Uterus (tissue), 4 donors: Measurements from ENCODE around the gene SLC8B1. TPM values are rescaled to one million over a fixed set of nuclear protein-coding genes. Genes with fewer than 3 reads are reported as not detected.

ENCODE experiments used
- DNase-seq, 2 donors: peaks; one replicate each; pipeline ENCODE4 v3.0.0-alpha.2; 2019 to 2020
- H3K27ac ChIP-seq, 2 donors: fragments of 200-600 bp; sonication (generic); 1 replicate in 1 of 2; 2 replicates in 1 of 2; pipeline ENCODE4 v1.5.1; 2016 to 2018
- H3K27me3 ChIP-seq, 2 donors: fragments of 200-600 bp; sonication (generic); one replicate each; pipeline ENCODE4 v1.5.1; 2018 to 2019; ENCODE audit warnings: control low read depth in 1 of 2
- H3K36me3 ChIP-seq, 2 donors: fragments of 200-600 bp; sonication (generic); one replicate each; pipeline ENCODE4 v1.5.1; 2019; ENCODE audit warnings: control low read depth in 1 of 2
- H3K4me1 ChIP-seq, 2 donors: fragments of 200-600 bp; sonication (generic); one replicate each; pipeline ENCODE4 v1.5.1; 2018 to 2019; ENCODE audit warnings: control low read depth in 1 of 2
- H3K4me3 ChIP-seq, 2 donors: fragments of 200-600 bp; sonication (generic); 1 replicate in 1 of 2; 2 replicates in 1 of 2; pipeline ENCODE4 v1.5.1; 2018 to 2019; ENCODE audit warnings: mild to moderate bottlenecking in 1 of 2
- H3K9me3 ChIP-seq, 2 donors: fragments of 200-600 bp; sonication (generic); one replicate each; pipeline ENCODE4 v1.5.1; 2019; ENCODE audit warnings: control low read depth in 1 of 2
- POLR2A ChIP-seq, 2 donors: fragments of 450-650 bp; IDR thresholded peaks; one replicate each; pipeline ENCODE4 v1.6.1; 2016; ENCODE audit warnings: antibody characterized with exemption in 2 of 2, mild to moderate bottlenecking in 1 of 2, moderate library complexity in 1 of 2
- intact Hi-C: fragments of 100-400 bp; cut with DNase I; formaldehyde crosslinking; loops from one replicate; pipeline ENCODE4 v1.15.1; 2023; ENCODE audit warnings: low total_unique reads
- total RNA-seq, 4 donors: library from RNA; depleted of rRNA in 3 of 4; stranded (reverse); fragments of >200 nt in 3 of 4; gene quantifications; one replicate each; pipeline versions ENCODE4 v1.1.0 to v1.2.4, GENCODE V29; 2014 to 2023
- TF ChIP-seq, protein P1 (sequence below), 4 experiments: fragments of 200-600 bp in 2 of 4; fragments of 450-650 bp in 2 of 4; sonication (generic) in 2 of 4; IDR thresholded peaks; one replicate each; pipeline ENCODE4 v1.5.1; 2016 to 2019; ENCODE audit warnings: antibody characterized with exemption in 4 of 4, mild to moderate bottlenecking in 2 of 4, moderate library complexity in 1 of 4
- donor health status: DM: yes; HTN: yes; CAD: no.

Gene SLC8B1
- total RNA-seq, 4 donors from 2014 or later = 14.2 to 47.1 (median 36.2) TPM

DNA sequence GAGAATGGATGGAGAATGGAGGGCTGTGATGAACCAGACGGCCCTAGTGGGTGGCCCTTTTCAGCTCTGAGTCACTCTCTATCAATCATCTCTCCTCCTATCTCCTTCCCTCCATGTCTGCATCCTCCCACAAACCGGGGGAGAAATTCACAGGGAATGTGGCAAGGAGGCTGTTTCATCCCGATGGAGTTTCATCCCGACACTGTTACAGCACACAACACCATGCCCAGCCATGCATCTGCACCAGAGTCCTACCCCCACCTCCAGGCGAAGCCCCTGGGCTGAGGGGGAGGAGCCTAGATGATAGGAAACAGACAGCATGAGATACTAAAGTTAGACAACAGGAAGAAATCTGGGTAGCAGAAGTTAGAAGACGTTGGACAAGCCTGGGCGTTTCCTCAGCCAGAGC lies 20.8 kb downstream of the SLC8B1 start:
- intact Hi-C loops = no loop called here
- Histone ChIP-seq H3K4me3 (no peak overlapping the region), H3K27ac (no peak overlapping the region), H3K36me3 (no peaks in the 10 kb centered on the region), H3K9me3 (no peaks in the 10 kb centered on the region), H3K4me1 (no peaks in the 10 kb centered on the region), H3K27me3 (no peaks in the 10 kb centered on the region)
- TF ChIP-seq, protein P1, sequence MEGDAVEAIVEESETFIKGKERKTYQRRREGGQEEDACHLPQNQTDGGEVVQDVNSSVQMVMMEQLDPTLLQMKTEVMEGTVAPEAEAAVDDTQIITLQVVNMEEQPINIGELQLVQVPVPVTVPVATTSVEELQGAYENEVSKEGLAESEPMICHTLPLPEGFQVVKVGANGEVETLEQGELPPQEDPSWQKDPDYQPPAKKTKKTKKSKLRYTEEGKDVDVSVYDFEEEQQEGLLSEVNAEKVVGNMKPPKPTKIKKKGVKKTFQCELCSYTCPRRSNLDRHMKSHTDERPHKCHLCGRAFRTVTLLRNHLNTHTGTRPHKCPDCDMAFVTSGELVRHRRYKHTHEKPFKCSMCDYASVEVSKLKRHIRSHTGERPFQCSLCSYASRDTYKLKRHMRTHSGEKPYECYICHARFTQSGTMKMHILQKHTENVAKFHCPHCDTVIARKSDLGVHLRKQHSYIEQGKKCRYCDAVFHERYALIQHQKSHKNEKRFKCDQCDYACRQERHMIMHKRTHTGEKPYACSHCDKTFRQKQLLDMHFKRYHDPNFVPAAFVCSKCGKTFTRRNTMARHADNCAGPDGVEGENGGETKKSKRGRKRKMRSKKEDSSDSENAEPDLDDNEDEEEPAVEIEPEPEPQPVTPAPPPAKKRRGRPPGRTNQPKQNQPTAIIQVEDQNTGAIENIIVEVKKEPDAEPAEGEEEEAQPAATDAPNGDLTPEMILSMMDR (IDR thresholded peaks at IDR 0.05) = no peak
- TF ChIP-seq POLR2A (IDR thresholded peaks at IDR 0.05) = no peak
- peak in 1 of 2 donors; percentile 41 for DNase-seq

DNA sequence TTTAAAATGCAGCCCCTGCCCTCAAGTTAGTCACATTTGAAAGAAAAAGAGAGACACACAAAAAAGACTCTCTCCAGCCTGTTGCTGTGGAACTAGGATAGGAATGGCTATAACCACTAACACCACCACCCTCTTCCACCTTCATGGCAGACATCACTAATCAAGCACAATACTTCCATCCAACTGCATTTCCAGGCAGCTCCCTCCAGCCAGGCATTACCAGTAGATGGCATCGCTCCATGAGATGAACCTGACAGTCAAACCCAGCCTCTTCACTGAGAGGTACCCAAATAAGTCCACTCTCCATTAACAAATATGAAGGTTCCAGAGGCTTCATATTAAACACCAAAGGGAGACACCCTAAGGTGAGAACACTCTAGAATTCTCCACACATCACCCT lies 24.4 kb downstream of the SLC8B1 start:
- no peak overlapping the region for H3K4me3 ChIP-seq
- no peak for DNase-seq
- intact Hi-C loops = no loop called here
- TF ChIP-seq, protein P1 (IDR thresholded peaks at IDR 0.05) = no peak
- TF ChIP-seq POLR2A (IDR thresholded peaks at IDR 0.05) = no peak
- no peak overlapping the region for H3K27ac ChIP-seq
- no peaks in the 10 kb centered on the region for H3K36me3 ChIP-seq
- no peaks in the 10 kb centered on the region for H3K9me3 ChIP-seq
- no peaks in the 10 kb centered on the region for H3K27me3 ChIP-seq
- no peaks in the 10 kb centered on the region for H3K4me1 ChIP-seq

DNA sequence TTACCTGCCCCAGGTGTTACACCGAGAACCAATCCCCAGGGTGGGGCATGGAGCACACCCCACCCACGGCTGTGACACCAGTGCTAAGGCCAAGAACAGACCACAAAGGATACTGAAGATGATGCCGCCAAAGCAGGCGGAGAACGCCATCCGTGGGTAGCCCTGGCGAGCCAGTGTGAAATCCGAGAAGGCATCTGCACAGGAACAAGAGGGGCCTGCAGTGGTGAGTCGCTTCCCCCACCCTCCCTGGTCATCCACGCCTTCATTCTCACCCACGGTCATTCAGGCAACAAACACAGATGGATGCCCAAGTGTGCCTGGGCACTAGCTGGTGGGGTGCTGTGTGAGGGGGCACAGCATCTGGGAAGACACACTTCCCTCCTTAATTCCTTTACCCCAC lies 28.5 kb downstream of the SLC8B1 start:
- Histone ChIP-seq H3K4me3 (no peak overlapping the region), H3K27ac (no peak overlapping the region), H3K9me3 (no peaks in the 10 kb centered on the region), H3K36me3 (no peaks in the 10 kb centered on the region), H3K4me1 (no peaks in the 10 kb centered on the region), H3K27me3 (no peaks in the 10 kb centered on the region)
- intact Hi-C loops = no loop called here
- TF ChIP-seq, protein P1 (IDR thresholded peaks at IDR 0.05) = no peak
- TF ChIP-seq POLR2A (IDR thresholded peaks at IDR 0.05) = no peak
- DNase-seq = no peak

DNA sequence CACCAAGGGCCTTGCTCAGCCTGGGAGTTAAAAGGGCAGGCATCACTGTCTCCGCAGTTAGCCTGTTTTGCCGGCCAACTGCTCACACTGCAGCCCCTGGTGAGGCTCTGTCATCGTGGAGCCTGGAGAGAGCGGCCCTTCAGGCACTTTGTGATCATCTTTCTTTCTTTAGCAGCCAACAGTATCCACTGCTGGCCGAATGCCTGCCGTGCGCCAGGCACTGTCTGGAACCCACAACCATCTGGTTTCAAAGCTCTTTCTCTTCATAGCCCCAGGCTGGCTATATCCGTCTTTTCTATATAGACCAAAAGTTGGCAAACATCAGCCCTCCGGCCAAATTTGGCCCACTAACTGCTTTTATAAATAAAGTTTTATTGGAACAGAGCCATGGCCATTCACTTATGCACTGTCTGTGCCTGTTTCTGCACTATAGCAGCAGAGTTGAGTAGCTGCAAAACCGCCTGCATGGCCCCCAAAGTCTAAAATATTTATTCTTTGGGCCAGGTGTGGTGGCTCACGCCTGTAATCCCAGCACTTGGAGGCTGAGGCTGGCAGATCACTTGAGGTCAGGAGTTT lies 29.5 kb downstream of the SLC8B1 start:
- no peaks in the 10 kb centered on the region for H3K36me3 ChIP-seq
- H3K4me1 ChIP-seq = no peaks in the 10 kb centered on the region
- intact Hi-C loops = no loop called here
- DNase-seq = no peak
- no peaks in the 10 kb centered on the region for H3K9me3 ChIP-seq
- no peak for TF ChIP-seq POLR2A (IDR thresholded peaks at IDR 0.05)
- TF ChIP-seq, protein P1 (IDR thresholded peaks at IDR 0.05) = no peak
- H3K4me3 ChIP-seq = no peak overlapping the region
- no peak overlapping the region for H3K27ac ChIP-seq
- no peaks in the 10 kb centered on the region for H3K27me3 ChIP-seq

DNA sequence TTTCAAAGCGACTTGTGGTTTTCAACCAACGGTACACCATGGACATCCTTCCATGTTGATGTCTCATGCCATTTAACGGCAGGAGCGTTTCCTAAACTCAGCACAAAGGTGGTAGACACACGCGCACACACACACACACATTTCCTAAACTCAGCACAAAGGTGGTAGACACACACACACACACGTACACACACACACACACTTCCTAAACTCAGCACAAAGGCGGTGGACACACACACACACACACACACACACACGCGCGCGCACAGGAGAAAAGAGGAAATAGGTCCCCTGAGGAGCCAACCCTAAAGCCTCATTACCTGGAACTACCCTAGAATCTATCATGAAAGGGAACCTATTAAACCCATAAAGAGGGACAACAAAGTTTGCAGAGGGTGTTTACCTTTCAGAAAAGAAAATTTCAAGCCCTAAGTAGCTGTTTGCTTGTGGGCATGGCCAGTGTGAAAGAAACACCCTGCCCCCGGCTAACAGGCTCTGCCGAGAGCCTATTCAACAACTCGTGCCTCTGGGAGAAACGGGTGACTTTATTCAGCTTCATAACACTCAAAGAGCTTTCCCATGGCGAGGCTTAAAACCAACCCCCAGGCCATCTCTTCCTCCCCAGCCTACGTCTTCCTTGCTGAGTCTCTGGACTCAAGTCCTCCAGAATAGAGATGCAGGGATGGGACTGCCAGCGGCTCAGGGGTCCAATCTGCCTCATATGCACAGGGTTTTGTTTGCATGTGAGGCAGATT lies 31.8 kb downstream of the SLC8B1 start:
- no peaks in the 10 kb centered on the region for H3K36me3 ChIP-seq
- TF ChIP-seq, protein P1 (IDR thresholded peaks at IDR 0.05) = no peak
- TF ChIP-seq POLR2A (IDR thresholded peaks at IDR 0.05) = no peak
- H3K4me1 ChIP-seq = peaks cover 0 to 14% of the 10 kb centered on the region in 2 donors
- H3K9me3 ChIP-seq = no peaks in the 10 kb centered on the region
- no peak overlapping the region for H3K27ac ChIP-seq
- intact Hi-C loops = no loop called here
- H3K27me3 ChIP-seq = no peaks in the 10 kb centered on the region
- no peak for DNase-seq
- no peak overlapping the region for H3K4me3 ChIP-seq
